Measurements from ENCODE around the gene CMBL.

DNA sequence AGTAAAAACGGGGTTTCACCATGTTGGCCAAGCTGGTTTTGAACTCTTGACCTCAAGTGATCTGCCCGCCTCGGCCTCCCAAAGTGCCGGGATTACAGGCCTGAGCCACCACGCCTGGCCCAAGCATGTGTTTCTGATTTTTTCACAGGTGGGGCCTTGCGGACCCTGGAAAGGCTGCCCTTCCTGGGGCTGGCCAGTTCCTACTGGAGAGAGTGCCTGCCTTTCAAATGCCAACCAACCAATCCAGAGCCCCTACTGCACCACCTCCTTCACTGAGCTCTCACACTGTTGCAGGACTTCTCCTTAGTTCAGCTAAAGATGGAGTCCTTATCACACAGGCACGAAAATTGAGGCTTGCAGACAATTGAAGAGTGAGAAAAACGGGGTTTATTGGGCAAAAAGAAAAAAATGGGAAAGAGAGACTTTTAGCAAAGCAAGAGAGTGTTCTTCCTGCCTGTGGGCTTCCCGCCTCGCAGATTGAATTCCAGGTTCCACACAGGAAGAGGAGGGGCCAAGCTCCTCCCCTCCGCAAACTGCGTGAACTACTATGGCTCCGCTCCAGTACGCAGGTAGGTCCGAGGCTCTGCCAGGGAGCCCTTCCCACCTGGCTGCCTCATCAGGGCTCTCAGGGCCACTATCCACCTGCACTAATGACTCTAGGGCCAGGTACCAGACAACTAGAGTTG lies 8.3 kb upstream of the CMBL start:
- TF ChIP-seq, protein P1, sequence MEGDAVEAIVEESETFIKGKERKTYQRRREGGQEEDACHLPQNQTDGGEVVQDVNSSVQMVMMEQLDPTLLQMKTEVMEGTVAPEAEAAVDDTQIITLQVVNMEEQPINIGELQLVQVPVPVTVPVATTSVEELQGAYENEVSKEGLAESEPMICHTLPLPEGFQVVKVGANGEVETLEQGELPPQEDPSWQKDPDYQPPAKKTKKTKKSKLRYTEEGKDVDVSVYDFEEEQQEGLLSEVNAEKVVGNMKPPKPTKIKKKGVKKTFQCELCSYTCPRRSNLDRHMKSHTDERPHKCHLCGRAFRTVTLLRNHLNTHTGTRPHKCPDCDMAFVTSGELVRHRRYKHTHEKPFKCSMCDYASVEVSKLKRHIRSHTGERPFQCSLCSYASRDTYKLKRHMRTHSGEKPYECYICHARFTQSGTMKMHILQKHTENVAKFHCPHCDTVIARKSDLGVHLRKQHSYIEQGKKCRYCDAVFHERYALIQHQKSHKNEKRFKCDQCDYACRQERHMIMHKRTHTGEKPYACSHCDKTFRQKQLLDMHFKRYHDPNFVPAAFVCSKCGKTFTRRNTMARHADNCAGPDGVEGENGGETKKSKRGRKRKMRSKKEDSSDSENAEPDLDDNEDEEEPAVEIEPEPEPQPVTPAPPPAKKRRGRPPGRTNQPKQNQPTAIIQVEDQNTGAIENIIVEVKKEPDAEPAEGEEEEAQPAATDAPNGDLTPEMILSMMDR (IDR thresholded peaks at IDR 0.05): no peak
- TF ChIP-seq EZH2 (IDR thresholded peaks at IDR 0.05): no peak
- no peak for TF ChIP-seq EZH2phosphoT487 (IDR thresholded peaks at IDR 0.05)

Measured in neural progenitor cell (in vitro differentiated cells).